B cell (primary cell): ENCODE results near the gene C4orf46.

Experiments used
- CTCF ChIP-seq: fragments of 200-600 bp; IDR thresholded peaks from one replicate; pipeline ENCODE4 v1.8.0; 2022; ENCODE audit warnings: antibody characterized with exemption, mild to moderate bottlenecking
- EZH2 ChIP-seq: IDR thresholded peaks from 2 replicates; pipeline ENCODE4 v1.6.1; 2012; ENCODE audit warnings: borderline replicate concordance, low read depth, mild to moderate bottlenecking, moderate library complexity, low read length; ENCODE audit not compliant: insufficient read depth, poor library complexity, severe bottlenecking

GRCh38 chr4:158710814-158711213 is 39.1 kb upstream of the C4orf46 start:
- TF ChIP-seq CTCF, result no peak
- no peak for TF ChIP-seq EZH2
